Ascending aorta (tissue), 2 donors: Measurements from ENCODE around the gene HNRNPA3. TPM values are rescaled to one million over a fixed set of nuclear protein-coding genes. Genes with fewer than 3 reads are reported as not detected.
A peak's percentile ranks its signal among the peaks of the same experiment; 100 is the strongest.

Experiments used
- DNase-seq, 2 donors: peaks; one replicate each; pipeline ENCODE4 v3.0.0-alpha.2; 2019; ENCODE audit warnings: low spot score in 2 of 2
- H3K27ac ChIP-seq, 2 donors: fragments of 200-600 bp; sonication (generic); one replicate each; pipeline ENCODE4 v1.5.1; 2016 to 2017; ENCODE audit warnings: mild to moderate bottlenecking in 1 of 2
- H3K27me3 ChIP-seq: fragments of 200-600 bp; sonication (generic); one replicate; pipeline ENCODE4 v1.5.1; 2017
- H3K36me3 ChIP-seq, 2 donors: fragments of 200-600 bp; sonication (generic); one replicate each; pipeline ENCODE4 v1.5.1; 2016
- H3K4me1 ChIP-seq, 2 donors: fragments of 200-600 bp; sonication (generic); one replicate each; pipeline ENCODE4 v1.5.1; 2016 to 2017; ENCODE audit warnings: mild to moderate bottlenecking in 1 of 2
- H3K4me3 ChIP-seq, 2 donors: fragments of 200-600 bp; sonication (generic); one replicate each; pipeline ENCODE4 v1.5.1; 2016 to 2017; ENCODE audit warnings: mild to moderate bottlenecking in 1 of 2
- H3K9me3 ChIP-seq, 2 donors: fragments of 200-600 bp; sonication (generic); one replicate each; pipeline ENCODE4 v1.5.1; 2016
- CTCF ChIP-seq, 3 experiments: fragments of 200-600 bp in 2 of 3; fragments of 450-650 bp in 1 of 3; sonication (generic) in 2 of 3; IDR thresholded peaks; one replicate each; pipeline ENCODE4 v1.5.1; 2016 to 2019; ENCODE audit warnings: antibody characterized with exemption in 3 of 3, mild to moderate bottlenecking in 1 of 3, moderate library complexity in 1 of 3
- intact Hi-C: fragments of 100-400 bp; cut with DNase I; formaldehyde crosslinking; loops from one replicate; pipeline ENCODE4 v1.15.1; 2023
- total RNA-seq: library from RNA; depleted of rRNA; stranded (reverse); fragments of >200 nt; gene quantifications from one replicate; pipeline ENCODE4 v1.1.0, GENCODE V29; 2016

Gene HNRNPA3
- total RNA-seq, 1 donor from 2014 or later = 32.9 TPM

- Histone ChIP-seq H3K27ac (peak overlapping the region in 1 of 2 donors; percentile 13), H3K9me3 (no peaks in the 10 kb centered on the region), H3K4me1 (peaks cover 16 to 79% of the 10 kb centered on the region in 2 donors), H3K27me3 (no peaks in the 10 kb centered on the region), H3K36me3 (no peaks in the 10 kb centered on the region), H3K4me3 (peak overlapping the region in 1 of 2 donors; percentile 30)
- intact Hi-C loops = no loop called here
- no peak for DNase-seq
- TF ChIP-seq CTCF (IDR thresholded peaks at IDR 0.05) = no peak
These were observed 43.4 kb downstream of the HNRNPA3 start for GRCh38 chr2:177256026-177256425.

GRCh38 chr2:177256695-177257094 lies 44.1 kb downstream of the HNRNPA3 start:
- Histone ChIP-seq H3K36me3 (no peaks in the 10 kb centered on the region), H3K4me1 (peaks cover 16 to 77% of the 10 kb centered on the region in 2 donors), H3K4me3 (peak overlapping the region in 1 of 2 donors; percentile 30), H3K27me3 (no peaks in the 10 kb centered on the region), H3K9me3 (no peaks in the 10 kb centered on the region), H3K27ac (peak overlapping the region; percentile 37 to 52)
- DNase-seq = no peak
- TF ChIP-seq CTCF (IDR thresholded peaks at IDR 0.05) = no peak
- intact Hi-C loops = no loop called here

- Histone ChIP-seq H3K4me3 (peak overlapping the region in 1 of 2 donors; percentile 30), H3K27ac (peak overlapping the region; percentile 37 to 52), H3K4me1 (peaks cover 16 to 69% of the 10 kb centered on the region in 2 donors), H3K9me3 (no peaks in the 10 kb centered on the region), H3K27me3 (no peaks in the 10 kb centered on the region), H3K36me3 (no peaks in the 10 kb centered on the region)
- no peak for DNase-seq
- no peak for TF ChIP-seq CTCF (IDR thresholded peaks at IDR 0.05)
- intact Hi-C loops = no loop called here
These were observed 44.9 kb downstream of the HNRNPA3 start for GRCh38 chr2:177257471-177257870.

GRCh38 chr2:177258059-177258458 lies 45.5 kb downstream of the HNRNPA3 start:
- Histone ChIP-seq H3K27ac (peak overlapping the region in 1 of 2 donors; percentile 37), H3K4me1 (peaks cover 13 to 63% of the 10 kb centered on the region in 2 donors)
- no peak for TF ChIP-seq CTCF (IDR thresholded peaks at IDR 0.05)

GRCh38 chr2:177260379-177260778 lies 47.8 kb downstream of the HNRNPA3 start:
- H3K9me3 ChIP-seq = no peaks in the 10 kb centered on the region
- H3K4me1 ChIP-seq = peaks cover 9 to 40% of the 10 kb centered on the region in 2 donors
- intact Hi-C loops = loop anchor here (5.0 kb wide), 1 partner anchor 33 kb away; no protein-coding TSS in a partner anchor
- no peak for DNase-seq
- no peaks in the 10 kb centered on the region for H3K36me3 ChIP-seq
- TF ChIP-seq CTCF (IDR thresholded peaks at IDR 0.05) = no peak
- no peaks in the 10 kb centered on the region for H3K27me3 ChIP-seq
- H3K4me3 ChIP-seq = peak overlapping the region; percentile 76 to 97
- H3K27ac ChIP-seq = peak overlapping the region; percentile 99 to 100

More at GRCh38 chr2:177258059-177258458, 45.5 kb downstream of the HNRNPA3 start:
- Histone ChIP-seq H3K9me3 (no peaks in the 10 kb centered on the region), H3K36me3 (no peaks in the 10 kb centered on the region), H3K4me3 (peak overlapping the region in 1 of 2 donors; percentile 30), H3K27me3 (no peaks in the 10 kb centered on the region)
- DNase-seq = no peak
- intact Hi-C loops = no loop called here
